Measurements from ENCODE around the gene ZNF620.
A peak's percentile ranks its signal among the peaks of the same experiment; 100 is the strongest.

The ZNF620 gene

GRCh38 chr3:40477666-40478065 lies 28.2 kb upstream of the ZNF620 start:
- H3K4me3 Mint-ChIP-seq = peak overlapping the region; percentile 85
- peaks cover 39% of the 10 kb centered on the region for H3K4me1 Mint-ChIP-seq
- no peaks in the 10 kb centered on the region for H3K27me3 Mint-ChIP-seq
- H3K27ac Mint-ChIP-seq = peak overlapping the region; percentile 82
- peaks cover 9% of the 10 kb centered on the region for H3K36me3 Mint-ChIP-seq
- H3K9me3 Mint-ChIP-seq = no peaks in the 10 kb centered on the region

- H3K4me3 Mint-ChIP-seq = no peak overlapping the region
- peaks cover 17% of the 10 kb centered on the region for H3K9me3 Mint-ChIP-seq
- no peaks in the 10 kb centered on the region for H3K27me3 Mint-ChIP-seq
- peaks cover 10% of the 10 kb centered on the region for H3K4me1 Mint-ChIP-seq
- peaks cover 40% of the 10 kb centered on the region for H3K36me3 Mint-ChIP-seq
- H3K27ac Mint-ChIP-seq = no peak overlapping the region
These were observed 18.7 kb upstream of the ZNF620 start for GRCh38 chr3:40487172-40487571.

- H3K36me3 Mint-ChIP-seq = peaks cover 29% of the 10 kb centered on the region
- no peaks in the 10 kb centered on the region for H3K27me3 Mint-ChIP-seq
- H3K27ac Mint-ChIP-seq = no peak overlapping the region
- peaks cover 17% of the 10 kb centered on the region for H3K9me3 Mint-ChIP-seq
- H3K4me3 Mint-ChIP-seq = no peak overlapping the region
- no peaks in the 10 kb centered on the region for H3K4me1 Mint-ChIP-seq
These were observed 14.9 kb upstream of the ZNF620 start for GRCh38 chr3:40490916-40491315.

- peaks cover 6% of the 10 kb centered on the region for H3K36me3 Mint-ChIP-seq
- no peaks in the 10 kb centered on the region for H3K4me1 Mint-ChIP-seq
- no peaks in the 10 kb centered on the region for H3K9me3 Mint-ChIP-seq
- H3K4me3 Mint-ChIP-seq = no peak overlapping the region
- H3K27me3 Mint-ChIP-seq = no peaks in the 10 kb centered on the region
- no peak overlapping the region for H3K27ac Mint-ChIP-seq
These were observed 11.1 kb upstream of the ZNF620 start for GRCh38 chr3:40494698-40495097.

- Mint-ChIP-seq H3K4me1 (no peaks in the 10 kb centered on the region), H3K36me3 (peaks cover 3% of the 10 kb centered on the region), H3K4me3 (no peak overlapping the region), H3K27ac (no peak overlapping the region), H3K9me3 (no peaks in the 10 kb centered on the region), H3K27me3 (no peaks in the 10 kb centered on the region)
These were observed 8.6 kb upstream of the ZNF620 start for GRCh38 chr3:40497288-40497687.

GRCh38 chr3:40499952-40500351 lies 5.9 kb upstream of the ZNF620 start:
- Mint-ChIP-seq H3K27ac (no peak overlapping the region), H3K4me3 (no peak overlapping the region), H3K36me3 (peaks cover 3% of the 10 kb centered on the region), H3K4me1 (peaks cover 8% of the 10 kb centered on the region), H3K27me3 (no peaks in the 10 kb centered on the region), H3K9me3 (no peaks in the 10 kb centered on the region)

- Mint-ChIP-seq H3K4me3 (no peak overlapping the region), H3K4me1 (peaks cover 19% of the 10 kb centered on the region), H3K27ac (no peak overlapping the region), H3K9me3 (no peaks in the 10 kb centered on the region), H3K36me3 (peaks cover 3% of the 10 kb centered on the region), H3K27me3 (no peaks in the 10 kb centered on the region)
These were observed 3.8 kb upstream of the ZNF620 start for GRCh38 chr3:40502034-40502433.

- Mint-ChIP-seq H3K4me1 (peaks cover 19% of the 10 kb centered on the region), H3K27ac (no peak overlapping the region), H3K9me3 (no peaks in the 10 kb centered on the region)
These were observed 1.0 kb upstream of the ZNF620 start for GRCh38 chr3:40504636-40505430.

GRCh38 chr3:40511031-40511718 lies 5.3 kb downstream of the ZNF620 start:
- Mint-ChIP-seq H3K27ac (no peak overlapping the region), H3K27me3 (no peaks in the 10 kb centered on the region), H3K4me1 (peaks cover 8% of the 10 kb centered on the region), H3K9me3 (no peaks in the 10 kb centered on the region), H3K4me3 (no peak overlapping the region), H3K36me3 (peaks cover 12% of the 10 kb centered on the region)

More at GRCh38 chr3:40504636-40505430, 1.0 kb upstream of the ZNF620 start:
- H3K4me3 Mint-ChIP-seq = peak overlapping the region; percentile 88
- no peaks in the 10 kb centered on the region for H3K27me3 Mint-ChIP-seq
- peaks cover 1% of the 10 kb centered on the region for H3K36me3 Mint-ChIP-seq

GRCh38 chr3:40516201-40516600 lies 10.4 kb downstream of the ZNF620 start:
- peaks cover 5% of the 10 kb centered on the region for H3K36me3 Mint-ChIP-seq
- H3K27me3 Mint-ChIP-seq = no peaks in the 10 kb centered on the region
- H3K4me1 Mint-ChIP-seq = no peaks in the 10 kb centered on the region
- H3K4me3 Mint-ChIP-seq = no peak overlapping the region
- no peaks in the 10 kb centered on the region for H3K9me3 Mint-ChIP-seq
- no peak overlapping the region for H3K27ac Mint-ChIP-seq

GRCh38 chr3:40518067-40518466 lies 12.2 kb downstream of the ZNF620 start:
- no peaks in the 10 kb centered on the region for H3K27me3 Mint-ChIP-seq
- H3K36me3 Mint-ChIP-seq = peaks cover 5% of the 10 kb centered on the region
- H3K27ac Mint-ChIP-seq = no peak overlapping the region
- H3K4me1 Mint-ChIP-seq = no peaks in the 10 kb centered on the region
- no peak overlapping the region for H3K4me3 Mint-ChIP-seq
- no peaks in the 10 kb centered on the region for H3K9me3 Mint-ChIP-seq

GRCh38 chr3:40518848-40519247 lies 13.0 kb downstream of the ZNF620 start:
- no peak overlapping the region for H3K4me3 Mint-ChIP-seq
- no peak overlapping the region for H3K27ac Mint-ChIP-seq
- no peaks in the 10 kb centered on the region for H3K27me3 Mint-ChIP-seq
- H3K9me3 Mint-ChIP-seq = no peaks in the 10 kb centered on the region
- no peaks in the 10 kb centered on the region for H3K4me1 Mint-ChIP-seq
- peaks cover 5% of the 10 kb centered on the region for H3K36me3 Mint-ChIP-seq

GRCh38 chr3:40521254-40521653 lies 15.4 kb downstream of the ZNF620 start:
- Mint-ChIP-seq H3K4me3 (no peak overlapping the region), H3K27me3 (no peaks in the 10 kb centered on the region)

GRCh38 chr3:40523781-40524180 lies 17.9 kb downstream of the ZNF620 start:
- Mint-ChIP-seq H3K27me3 (no peaks in the 10 kb centered on the region), H3K4me1 (peaks cover 23% of the 10 kb centered on the region), H3K4me3 (peak overlapping the region; percentile 98), H3K27ac (peak overlapping the region; percentile 78), H3K36me3 (peaks cover 11% of the 10 kb centered on the region), H3K9me3 (no peaks in the 10 kb centered on the region)

More at GRCh38 chr3:40521254-40521653, 15.4 kb downstream of the ZNF620 start:
- peaks cover 12% of the 10 kb centered on the region for H3K4me1 Mint-ChIP-seq
- no peaks in the 10 kb centered on the region for H3K9me3 Mint-ChIP-seq
- no peak overlapping the region for H3K27ac Mint-ChIP-seq
- peaks cover under 1% of the 10 kb centered on the region for H3K36me3 Mint-ChIP-seq

- Mint-ChIP-seq H3K4me1 (peaks cover 23% of the 10 kb centered on the region), H3K4me3 (peak overlapping the region; percentile 98), H3K27me3 (no peaks in the 10 kb centered on the region), H3K27ac (peak overlapping the region; percentile 78), H3K9me3 (no peaks in the 10 kb centered on the region), H3K36me3 (peaks cover 11% of the 10 kb centered on the region)
These were observed 18.4 kb downstream of the ZNF620 start for GRCh38 chr3:40524222-40524567.

GRCh38 chr3:40524568-40525285 lies 18.9 kb downstream of the ZNF620 start, which contains the start of gene ZNF621:
Gene ZNF621 (plus strand): TSS chr3:40524960. CDS start chr3:40525841, 881 bp downstream.
- no peaks in the 10 kb centered on the region for H3K27me3 Mint-ChIP-seq
- peak within 1 kb of the TSS; percentile 98 for H3K4me3 Mint-ChIP-seq
- peak within 1 kb of the TSS; percentile 97 for H3K27ac Mint-ChIP-seq
- H3K4me1 Mint-ChIP-seq = peaks cover 23% of the 10 kb centered on the region
- H3K36me3 Mint-ChIP-seq = peaks cover 11% of the 10 kb centered on the region
- H3K9me3 Mint-ChIP-seq = no peaks in the 10 kb centered on the region

Measured in activated naive CD4-positive, alpha-beta T cell treated with anti-CD3 and anti-CD28 coated beads, Interleukin-2, amount 50 U/mL, for 24 hours (primary cell).